BJ (cell line): Measurements from ENCODE around the gene LRRC41. TPM values are rescaled to one million over a fixed set of nuclear protein-coding genes. Genes with fewer than 3 reads are reported as not detected.

Source experiments
- CTCF ChIA-PET: fragments of 350-600 bp; formaldehyde crosslinking; extraction: SDS; loops from one replicate; lab custom pipeline; 2021; ENCODE audit warnings: antibody characterized with exemption, inconsistent platforms; lab: Yijun Ruan, JAX
- POLR2A ChIA-PET: fragments of 300-600 bp; sonication (Branson Sonifier 250); formaldehyde crosslinking; extraction: SDS; loops from one replicate; lab custom pipeline; 2021; ENCODE audit warnings: antibody characterized with exemption; lab: Charles Lee
- DNase-seq: peaks from one replicate; pipeline ENCODE4 v3.0.0-alpha.2; 2011; ENCODE audit warnings: low read depth
- H3K27me3 ChIP-seq: 2 replicates; pipeline ENCODE4 v1.6.0; 2011; ENCODE audit warnings: low read length; ENCODE audit not compliant: control insufficient read depth, insufficient read depth
- H3K36me3 ChIP-seq: 2 replicates; pipeline ENCODE4 v1.5.1; 2011; ENCODE audit warnings: low read length; ENCODE audit not compliant: control insufficient read depth, insufficient read depth
- H3K4me3 ChIP-seq: 2 replicates; pipeline ENCODE4 v1.5.1; 2011; ENCODE audit warnings: low read depth, mild to moderate bottlenecking, control low read depth, low read length
- CTCF ChIP-seq: IDR thresholded peaks from 2 replicates; pipeline ENCODE4 v1.5.1; 2011; ENCODE audit warnings: low read depth, mild to moderate bottlenecking, control low read depth, inconsistent platforms, low read length, moderate library complexity; ENCODE audit not compliant: insufficient read depth
- polyA plus RNA-seq: library from polyadenylated mRNA; depleted of rRNA; stranded (reverse); fragments of >200 nt; gene quantifications from 2 replicates; pipeline ENCODE4 v1.2.3, GENCODE V29; 2011

LRRC41 gene
- polyA plus RNA-seq, 1 experiment = 101 TPM

GRCh38 chr1:46288485-46289133, 14.8 kb downstream of the LRRC41 start:
- peaks cover 24% of the 10 kb centered on the region for H3K36me3 ChIP-seq
- H3K27me3 ChIP-seq = no peaks in the 10 kb centered on the region
- DNase-seq = peak; percentile 44
- H3K4me3 ChIP-seq = no peak overlapping the region
- CTCF ChIA-PET = interaction anchor here (1.0 kb wide), 1 partner anchor 65 kb away, joined by 3 read pairs; no protein-coding TSS in a partner anchor
- POLR2A ChIA-PET = interaction anchor here (0.5 kb wide), 1 partner anchor 11 kb away, joined by 3 read pairs; no protein-coding TSS in a partner anchor
- TF ChIP-seq CTCF = no peak

- TF ChIP-seq CTCF = no peak
- H3K4me3 ChIP-seq = no peak overlapping the region
- H3K36me3 ChIP-seq = peaks cover 27% of the 10 kb centered on the region
- H3K27me3 ChIP-seq = no peaks in the 10 kb centered on the region
- no peak for DNase-seq
- ChIA-PET CTCF (interaction anchor here (1.0 to 2.7 kb wide), 4 partner anchors 8 to 13 kb away, joined by 3 to 14 read pairs (median 3); no protein-coding TSS in a partner anchor), POLR2A (no interaction called here)
Measured at GRCh38 chr1:46285730-46286477, 17.5 kb downstream of the LRRC41 start.

GRCh38 chr1:46284597-46285564, 18.5 kb downstream of the LRRC41 start:
- POLR2A ChIA-PET = interaction anchor here (0.7 kb wide), 1 partner anchor 20 kb away, joined by 3 read pairs; no protein-coding TSS in a partner anchor
- Histone ChIP-seq H3K4me3 (no peak overlapping the region), H3K27me3 (no peaks in the 10 kb centered on the region), H3K36me3 (peaks cover 35% of the 10 kb centered on the region)
- no peak for DNase-seq
- no peak for TF ChIP-seq CTCF
- CTCF ChIA-PET = interaction anchor here (0.8 to 2.7 kb wide), 7 partner anchors 9 to 38 kb away, joined by 3 to 14 read pairs (median 3); no protein-coding TSS in a partner anchor

- ChIA-PET POLR2A (interaction anchor here (0.7 kb wide), 1 partner anchor 19 kb away, joined by 3 read pairs; no protein-coding TSS in a partner anchor), CTCF (interaction anchor here (0.8 to 2.7 kb wide), 4 partner anchors 8 to 39 kb away, joined by 3 to 14 read pairs (median 3); no protein-coding TSS in a partner anchor)
- TF ChIP-seq CTCF = no peak
- Histone ChIP-seq H3K27me3 (no peaks in the 10 kb centered on the region), H3K4me3 (no peak overlapping the region), H3K36me3 (peaks cover 35% of the 10 kb centered on the region)
- DNase-seq = no peak
Measured at GRCh38 chr1:46284058-46284457, 19.4 kb downstream of the LRRC41 start.
